Activated naive CD4-positive, alpha-beta T cell treated with anti-CD3 and anti-CD28 coated beads, Interleukin-2, amount 10 ng/mL, durations not matched to agents 7 days and 5 days (primary cell): ENCODE data around the gene BCAS3.
"Not testable (repeated sequence)": the region's sequence is repeated elsewhere in the genome, so short reads cannot be mapped to it uniquely, and the experiment has no call there.

Experiments
- CTCF ChIA-PET: fragments of 350-600 bp; sonication (Branson Sonifier 250); formaldehyde crosslinking; loops from one replicate; lab custom pipeline; 2021; ENCODE audit warnings: antibody characterized with exemption; lab: Charles Lee
- DNase-seq: peaks from one replicate; pipeline ENCODE4 v3.0.0-alpha.2; 2020
- H3K27ac Mint-ChIP-seq: one replicate; pipeline ENCODE4 v1.8.0; 2021; ENCODE audit warnings: mild to moderate bottlenecking, moderate library complexity, mixed read lengths
- H3K27me3 Mint-ChIP-seq: one replicate; pipeline ENCODE4 v1.8.0; 2021; ENCODE audit warnings: mild to moderate bottlenecking, mixed read lengths
- H3K36me3 Mint-ChIP-seq: one replicate; pipeline ENCODE4 v1.8.0; 2021; ENCODE audit warnings: mixed read lengths
- H3K4me1 Mint-ChIP-seq: one replicate; pipeline ENCODE4 v1.8.0; 2021; ENCODE audit warnings: mixed read lengths
- H3K4me3 Mint-ChIP-seq: one replicate; pipeline ENCODE4 v1.8.0; 2021; ENCODE audit warnings: mild to moderate bottlenecking, moderate library complexity, mixed read lengths
- H3K9me3 Mint-ChIP-seq: one replicate; pipeline ENCODE4 v1.8.0; 2021; ENCODE audit warnings: mixed read lengths

BCAS3 gene

DNA sequence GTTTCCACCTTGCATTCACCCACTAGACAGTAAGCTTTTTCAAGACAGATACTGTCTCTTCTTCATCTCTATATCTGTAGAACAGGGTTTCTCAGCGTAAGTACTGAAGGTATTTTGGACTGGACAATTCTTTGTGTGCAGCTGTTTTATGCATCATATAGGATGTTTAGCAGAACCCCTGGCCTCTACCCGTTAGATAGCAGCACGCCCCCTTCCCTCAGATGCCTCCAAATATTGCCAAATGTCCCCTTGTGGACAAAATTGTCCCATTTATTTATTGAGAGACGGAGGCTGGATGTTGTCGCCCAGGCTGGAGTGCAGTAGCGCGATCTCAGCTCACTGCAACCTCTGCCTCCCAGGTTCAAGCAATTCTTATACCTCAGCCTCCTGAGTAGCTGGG, 458.6 kb downstream of the BCAS3 start:
- Mint-ChIP-seq H3K27ac (no peak overlapping the region), H3K4me3 (no peak overlapping the region), H3K9me3 (no peaks in the 10 kb centered on the region), H3K4me1 (peaks cover 39% of the 10 kb centered on the region), H3K36me3 (peaks cover 4% of the 10 kb centered on the region), H3K27me3 (peaks cover 4% of the 10 kb centered on the region)
- CTCF ChIA-PET, result interaction anchor here (0.6 to 1.1 kb wide), 3 partner anchors 11 to 222 kb away, joined by 3 to 4 read pairs (median 3); no protein-coding TSS in a partner anchor
- DNase-seq, result no peak

DNA sequence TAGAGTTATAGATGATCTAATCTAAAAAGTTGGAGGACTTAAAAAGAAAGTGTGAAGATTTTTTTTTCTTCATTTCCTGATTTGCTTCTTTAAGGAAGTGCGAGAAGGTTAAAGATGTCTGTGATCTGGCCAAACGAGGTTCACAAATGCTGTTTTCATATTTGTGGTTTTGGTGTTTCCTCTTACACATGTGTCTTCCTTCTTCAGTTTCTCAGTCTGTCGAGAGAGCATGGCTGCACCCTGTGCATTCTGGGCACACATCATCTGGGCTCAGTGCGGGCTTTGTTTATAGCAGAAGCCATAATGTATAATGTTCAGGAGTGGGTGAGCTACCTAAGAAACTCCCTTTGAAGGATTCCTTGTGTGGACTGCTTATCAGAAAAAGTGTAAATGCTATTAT, 461.6 kb downstream of the BCAS3 start:
- Mint-ChIP-seq H3K36me3 (peaks cover 4% of the 10 kb centered on the region), H3K9me3 (no peaks in the 10 kb centered on the region), H3K27ac (peak overlapping the region; percentile 65), H3K4me3 (peak overlapping the region; percentile 46), H3K27me3 (peaks cover 4% of the 10 kb centered on the region), H3K4me1 (peaks cover 36% of the 10 kb centered on the region)
- peak; percentile 75 for DNase-seq
- CTCF ChIA-PET, result no interaction called here

DNA sequence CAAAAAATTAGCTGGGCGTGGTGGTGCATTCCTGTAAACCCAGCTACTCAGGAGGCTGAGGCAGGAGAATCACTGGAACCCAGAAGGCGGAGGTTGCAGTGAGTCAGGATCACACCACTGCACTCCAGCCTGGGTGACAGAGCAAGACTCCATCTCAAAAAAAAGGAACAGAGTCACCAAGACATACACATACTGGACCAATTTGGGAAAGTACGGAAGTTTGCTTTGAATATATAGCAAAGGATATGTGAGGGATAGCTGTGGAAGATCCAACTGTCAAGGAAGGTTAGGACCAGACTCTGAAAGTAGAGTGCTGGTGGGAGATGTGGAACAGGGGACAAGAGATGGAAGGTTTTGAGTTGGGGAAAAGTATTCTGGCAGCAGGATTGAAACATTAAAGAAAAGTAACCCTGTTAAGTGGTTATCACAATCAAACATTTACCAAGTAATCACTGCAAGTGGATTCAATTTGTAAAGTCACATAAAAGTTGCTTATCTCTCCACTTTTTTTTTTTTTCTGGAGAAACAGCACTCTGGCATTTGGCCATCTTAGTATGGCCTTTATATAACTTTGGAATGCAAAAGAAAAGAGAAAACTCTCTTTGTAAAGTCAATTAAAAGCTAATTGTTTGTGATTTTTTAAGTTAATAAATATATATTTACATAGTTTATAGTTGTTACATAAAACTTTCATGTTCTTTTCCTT, 462.6 kb downstream of the BCAS3 start:
- no peaks in the 10 kb centered on the region for H3K9me3 Mint-ChIP-seq
- H3K36me3 Mint-ChIP-seq, result peaks cover 2% of the 10 kb centered on the region
- H3K27ac Mint-ChIP-seq, result no peak overlapping the region
- no peak overlapping the region for H3K4me3 Mint-ChIP-seq
- H3K27me3 Mint-ChIP-seq, result peaks cover 4% of the 10 kb centered on the region
- no peak for DNase-seq
- CTCF ChIA-PET, result no interaction called here
- peaks cover 39% of the 10 kb centered on the region for H3K4me1 Mint-ChIP-seq

DNA sequence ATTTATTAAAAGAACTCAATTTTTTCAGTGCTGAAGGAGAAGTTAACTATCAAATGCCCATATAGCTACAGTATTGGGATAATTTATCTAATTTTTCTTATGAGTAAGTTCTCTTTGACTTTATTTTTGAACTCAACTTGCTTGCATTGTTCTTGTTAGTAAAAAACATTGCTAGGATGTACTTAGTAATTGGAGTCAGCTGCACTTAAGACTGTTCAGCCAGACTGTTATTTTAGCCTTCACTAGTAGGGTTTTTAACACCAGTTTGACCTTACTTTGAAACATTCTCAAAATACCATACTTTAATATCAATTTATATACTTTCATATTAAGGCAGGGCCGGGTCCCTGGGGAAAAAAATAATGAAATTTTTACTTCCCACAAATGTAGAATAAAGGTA, 465.4 kb downstream of the BCAS3 start:
- Mint-ChIP-seq H3K27ac (no peak overlapping the region), H3K4me3 (no peak overlapping the region), H3K27me3 (peaks cover 4% of the 10 kb centered on the region)

DNA sequence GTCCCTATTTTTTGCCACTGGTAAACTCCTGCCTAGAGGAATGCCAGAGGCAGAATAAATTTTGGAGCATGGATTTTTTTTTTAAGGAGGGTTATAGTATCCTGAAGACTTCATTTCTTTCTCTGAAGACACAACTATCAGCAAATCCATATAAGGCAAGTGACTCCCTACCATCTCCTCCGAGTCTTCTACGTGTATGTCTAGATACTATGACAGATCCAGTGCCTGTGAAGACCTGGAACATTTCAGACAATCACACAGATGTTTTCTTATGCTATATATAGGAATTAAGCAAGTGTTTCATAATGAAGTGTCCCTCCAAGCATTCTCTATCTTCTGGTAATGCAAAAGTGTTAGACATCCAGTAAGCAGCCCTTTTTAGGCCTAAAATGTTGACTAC, 466.5 kb downstream of the BCAS3 start:
- H3K9me3 Mint-ChIP-seq, result no peaks in the 10 kb centered on the region
- CTCF ChIA-PET, result no interaction called here
- no peak overlapping the region for H3K4me3 Mint-ChIP-seq
- peaks cover 4% of the 10 kb centered on the region for H3K27me3 Mint-ChIP-seq
- H3K4me1 Mint-ChIP-seq, result peaks cover 20% of the 10 kb centered on the region
- peaks cover 2% of the 10 kb centered on the region for H3K36me3 Mint-ChIP-seq
- no peak for DNase-seq
- H3K27ac Mint-ChIP-seq, result no peak overlapping the region

More for the DNA sequence above, 465.4 kb downstream of the BCAS3 start:
- DNase-seq, result no peak
- no peaks in the 10 kb centered on the region for H3K9me3 Mint-ChIP-seq
- CTCF ChIA-PET, result no interaction called here
- peaks cover 2% of the 10 kb centered on the region for H3K36me3 Mint-ChIP-seq
- H3K4me1 Mint-ChIP-seq, result peaks cover 29% of the 10 kb centered on the region

- peaks cover 4% of the 10 kb centered on the region for H3K27me3 Mint-ChIP-seq
- H3K36me3 Mint-ChIP-seq, result no peaks in the 10 kb centered on the region
- CTCF ChIA-PET, result no interaction called here
- peaks cover 17% of the 10 kb centered on the region for H3K4me1 Mint-ChIP-seq
- H3K27ac Mint-ChIP-seq, result no peak overlapping the region
- no peak overlapping the region for H3K4me3 Mint-ChIP-seq
- no peak for DNase-seq
- no peaks in the 10 kb centered on the region for H3K9me3 Mint-ChIP-seq
Measured at GRCh38 chr17:61144617-61145564, 467.2 kb downstream of the BCAS3 start.

GRCh38 chr17:61146833-61147232, 469.2 kb downstream of the BCAS3 start:
- not testable (repeated sequence) for H3K27me3 Mint-ChIP-seq, H3K4me3 Mint-ChIP-seq, H3K9me3 Mint-ChIP-seq, DNase-seq, H3K27ac Mint-ChIP-seq, H3K36me3 Mint-ChIP-seq
- peaks cover 12% of the 10 kb centered on the region for H3K4me1 Mint-ChIP-seq
- CTCF ChIA-PET, result interaction anchor here (0.6 kb wide), 1 partner anchor 209 kb away, joined by 3 read pairs; no protein-coding TSS in a partner anchor

DNA sequence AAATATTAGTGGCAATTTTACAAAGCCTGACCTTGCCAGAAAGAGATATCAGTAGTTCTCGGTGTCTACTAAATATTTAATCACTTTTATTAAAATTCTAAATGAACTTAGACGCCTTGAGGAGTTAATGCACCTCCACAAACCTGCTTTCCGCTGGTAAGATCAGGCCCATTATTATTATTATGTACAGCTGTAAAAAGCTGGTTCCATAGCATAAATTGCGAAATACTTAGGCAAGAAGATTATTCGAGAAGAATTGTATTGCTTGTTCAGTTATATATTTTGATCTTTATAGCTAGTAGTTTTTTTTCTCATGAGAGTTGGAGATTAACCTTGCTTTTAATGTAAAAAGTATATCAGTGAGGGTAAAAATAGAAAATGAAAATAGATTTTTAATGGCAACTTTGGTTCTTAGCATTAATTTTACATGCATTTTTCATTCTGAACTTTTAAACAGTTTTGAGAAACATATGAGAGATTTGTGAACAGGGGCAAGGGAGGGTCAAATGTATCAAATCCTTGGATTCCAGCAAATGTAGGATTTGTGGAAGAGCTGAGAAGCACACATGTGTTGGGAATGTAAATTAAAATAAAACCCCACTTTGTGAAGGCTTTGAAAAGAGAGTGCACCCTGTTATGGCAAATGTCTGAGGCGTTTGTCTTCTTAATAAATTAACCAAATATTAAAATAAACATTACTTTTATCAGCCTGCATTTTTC, 471.6 kb downstream of the BCAS3 start:
- peaks cover 12% of the 10 kb centered on the region for H3K4me1 Mint-ChIP-seq

GRCh38 chr17:61149862-61150362, 472.3 kb downstream of the BCAS3 start:
- CTCF ChIA-PET, result no interaction called here
- Mint-ChIP-seq H3K9me3 (no peaks in the 10 kb centered on the region), H3K4me3 (no peak overlapping the region), H3K36me3 (no peaks in the 10 kb centered on the region), H3K27ac (no peak overlapping the region), H3K27me3 (peaks cover 9% of the 10 kb centered on the region), H3K4me1 (peaks cover 12% of the 10 kb centered on the region)
- no peak for DNase-seq

More for the DNA sequence above, 471.6 kb downstream of the BCAS3 start:
- DNase-seq, result no peak
- H3K27ac Mint-ChIP-seq, result no peak overlapping the region
- no peak overlapping the region for H3K4me3 Mint-ChIP-seq
- no peaks in the 10 kb centered on the region for H3K9me3 Mint-ChIP-seq
- peaks cover 9% of the 10 kb centered on the region for H3K27me3 Mint-ChIP-seq
- CTCF ChIA-PET, result no interaction called here
- no peaks in the 10 kb centered on the region for H3K36me3 Mint-ChIP-seq

DNA sequence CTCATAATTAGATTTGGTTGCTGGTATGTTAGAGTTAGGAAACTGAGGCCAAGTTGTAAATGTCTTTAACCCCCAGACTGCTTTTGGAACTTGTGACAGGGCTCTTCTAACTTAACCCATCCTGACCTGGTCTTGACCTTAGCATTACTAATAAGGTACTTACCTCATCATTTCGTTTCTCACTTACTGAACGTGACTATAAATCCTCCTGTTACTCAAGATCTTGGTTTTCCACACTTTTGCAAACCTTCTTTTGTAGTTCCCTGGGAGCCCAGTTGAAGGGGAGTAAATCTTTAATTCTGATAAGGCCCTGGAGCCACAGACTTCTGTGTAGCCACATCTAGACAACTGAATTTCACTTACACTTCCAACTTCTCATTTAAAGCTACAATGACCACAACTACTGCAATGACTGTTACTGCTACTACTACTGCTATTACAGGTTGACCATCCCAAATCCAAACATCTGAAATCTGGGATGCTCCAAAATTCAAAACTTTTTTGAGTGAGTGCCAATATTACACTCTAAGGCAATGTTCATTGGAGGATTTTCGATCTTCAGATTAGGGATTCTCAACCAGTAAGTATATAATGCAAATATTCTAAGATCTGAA, 473.1 kb downstream of the BCAS3 start:
- no peaks in the 10 kb centered on the region for H3K9me3 Mint-ChIP-seq
- H3K27me3 Mint-ChIP-seq, result peaks cover 9% of the 10 kb centered on the region
- CTCF ChIA-PET, result no interaction called here
- H3K4me3 Mint-ChIP-seq, result no peak overlapping the region
- peaks cover 8% of the 10 kb centered on the region for H3K4me1 Mint-ChIP-seq
- H3K36me3 Mint-ChIP-seq, result no peaks in the 10 kb centered on the region
- H3K27ac Mint-ChIP-seq, result no peak overlapping the region
- DNase-seq, result no peak

GRCh38 chr17:61152898-61153297, 475.2 kb downstream of the BCAS3 start:
- no peaks in the 10 kb centered on the region for H3K36me3 Mint-ChIP-seq
- DNase-seq, result no peak
- H3K4me3 Mint-ChIP-seq, result no peak overlapping the region
- CTCF ChIA-PET, result no interaction called here
- H3K27ac Mint-ChIP-seq, result no peak overlapping the region
- H3K4me1 Mint-ChIP-seq, result peaks cover 8% of the 10 kb centered on the region
- no peaks in the 10 kb centered on the region for H3K9me3 Mint-ChIP-seq
- H3K27me3 Mint-ChIP-seq, result peaks cover 16% of the 10 kb centered on the region

- Mint-ChIP-seq H3K36me3 (no peaks in the 10 kb centered on the region), H3K4me1 (peaks cover 13% of the 10 kb centered on the region), H3K27ac (no peak overlapping the region), H3K4me3 (no peak overlapping the region), H3K27me3 (peaks cover 16% of the 10 kb centered on the region), H3K9me3 (no peaks in the 10 kb centered on the region)
- DNase-seq, result no peak
- CTCF ChIA-PET, result no interaction called here
Measured at GRCh38 chr17:61155590-61156237, 478.1 kb downstream of the BCAS3 start.

DNA sequence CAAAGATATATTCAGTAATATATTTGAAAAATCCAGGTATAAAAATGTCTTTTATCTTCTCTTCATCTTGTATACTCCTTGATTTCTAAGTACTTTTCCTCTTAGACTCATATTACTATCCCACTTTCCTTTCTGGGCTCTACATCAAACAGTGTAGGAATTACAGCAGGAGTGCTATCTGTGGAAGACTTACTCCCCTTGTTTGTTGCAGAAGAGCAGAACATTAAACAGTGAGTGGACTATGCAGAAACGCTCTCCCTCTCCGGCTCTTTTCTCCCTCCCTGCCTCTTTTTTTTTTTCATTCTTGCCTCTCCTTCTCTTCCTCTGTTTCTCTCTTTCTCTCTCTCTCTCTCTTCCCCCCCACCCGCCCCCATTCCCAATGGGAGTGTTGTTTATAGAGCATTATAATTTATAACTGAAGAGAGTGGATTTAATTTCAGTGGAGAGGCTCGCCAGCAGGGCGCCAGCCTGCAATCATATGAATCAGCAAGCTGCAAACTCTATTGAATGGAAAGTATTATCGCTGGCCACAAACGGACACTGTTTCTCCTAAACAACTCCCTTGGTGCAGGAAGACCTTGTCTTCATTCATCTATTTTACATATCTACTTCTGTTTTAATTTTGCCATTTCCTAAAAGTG, 479.7 kb downstream of the BCAS3 start:
- CTCF ChIA-PET, result no interaction called here
- DNase-seq, result no peak
- peaks cover 23% of the 10 kb centered on the region for H3K4me1 Mint-ChIP-seq
- H3K27me3 Mint-ChIP-seq, result peaks cover 12% of the 10 kb centered on the region
- H3K27ac Mint-ChIP-seq, result no peak overlapping the region
- H3K36me3 Mint-ChIP-seq, result no peaks in the 10 kb centered on the region
- H3K4me3 Mint-ChIP-seq, result no peak overlapping the region
- no peaks in the 10 kb centered on the region for H3K9me3 Mint-ChIP-seq
